ENCODE measurements around the gene PTOV1. TPM values are rescaled to one million over a fixed set of nuclear protein-coding genes. Genes with fewer than 3 reads are reported as not detected.

Gene PTOV1
- total and polyA plus RNA-seq, 4 donors: 62.9 to 115 (median 89.4) TPM

- peaks cover 0 to 18% (median 7%) of the 10 kb centered on the region in 5 donors for H3K4me1 ChIP-seq (ENCODE audit: control insufficient read depth in 5 of 5, insufficient read depth in 5 of 5, low read length in 5 of 5)
- WGBS, 2 donors: 0% methylated on average over 61 of the region's 61 CpGs
- H3K27ac ChIP-seq (ENCODE audit: low read depth in 1 of 2, low read length in 1 of 2): peak within 1 kb of the TSS; percentile 97 to 98
- no peaks in the 10 kb centered on the region for H3K27me3 ChIP-seq (ENCODE audit: control insufficient read depth in 3 of 3, insufficient read depth in 3 of 3, low read length in 2 of 3)
- no peaks in the 10 kb centered on the region for H3K9me3 ChIP-seq (ENCODE audit: control insufficient read depth in 4 of 4, insufficient read depth in 3 of 4, low read length in 3 of 4)
- H3K9ac ChIP-seq (ENCODE audit: insufficient read depth in 1 of 2, low read length in 2 of 2): peak within 1 kb of the TSS; percentile 98 to 99
- TF ChIP-seq CTCF (IDR thresholded peaks at IDR 0.05; ENCODE audit: control extremely low read depth, extremely low read depth): no peak
- peaks cover 8 to 32% (median 28%) of the 10 kb centered on the region in 4 donors for H3K36me3 ChIP-seq (ENCODE audit: control insufficient read depth in 4 of 4, insufficient read depth in 4 of 4, low read length in 4 of 4)
- DNase-seq (peak; percentile 100), ATAC-seq (ENCODE audit: insufficient read depth, low FRiP score) (peak; percentile 83)
- peak within 1 kb of the TSS; percentile 70 for H3K4me3 ChIP-seq
Measured at GRCh38 chr19:49877020-49877878, 26.3 kb downstream of the PTOV1 start, which contains the start of the genes AKT1S1 and TBC1D17. AKT1S1 (minus strand) TSS chr19:49877355; CDS start chr19:49873295, 4,060 bp downstream. TBC1D17 (plus strand) TSS chr19:49877702; CDS start chr19:49877724, 22 bp downstream.

- peaks cover 15 to 39% (median 33%) of the 10 kb centered on the region in 4 donors for H3K36me3 ChIP-seq (ENCODE audit: control insufficient read depth in 4 of 4, insufficient read depth in 4 of 4, low read length in 4 of 4)
Measured at GRCh38 chr19:49877879-49878743, 27.2 kb downstream of the PTOV1 start.

DNA sequence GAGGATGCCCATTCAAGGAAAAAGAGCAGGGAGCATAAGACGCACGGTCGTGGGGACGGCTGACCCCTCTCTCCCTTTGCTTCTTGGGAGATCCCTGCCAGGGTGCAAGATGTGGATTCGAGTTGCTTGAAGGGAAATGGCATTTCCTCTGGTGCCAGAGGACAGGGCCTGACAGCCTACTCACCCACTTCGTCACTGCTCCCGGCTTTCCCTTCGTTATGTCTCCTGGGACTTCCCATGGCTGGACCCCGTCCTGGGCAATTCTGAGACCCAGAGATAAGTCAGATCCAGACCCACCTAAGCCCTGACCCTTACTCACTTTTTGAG, 27.7 kb downstream of the PTOV1 start:
- H3K27ac ChIP-seq (ENCODE audit: low read depth in 1 of 2, low read length in 1 of 2): peak overlapping the region in 1 of 2 donors; percentile 97
- peak overlapping the region in 1 of 2 donors; percentile 84 for H3K9ac ChIP-seq (ENCODE audit: insufficient read depth in 1 of 2, low read length in 2 of 2)
- no peak for TF ChIP-seq CTCF (IDR thresholded peaks at IDR 0.05; ENCODE audit: control extremely low read depth, extremely low read depth)

More at GRCh38 chr19:49877879-49878743, 27.2 kb downstream of the PTOV1 start:
- Histone ChIP-seq H3K4me1 (ENCODE audit: control insufficient read depth in 5 of 5, insufficient read depth in 5 of 5, low read length in 5 of 5) (peaks cover 0 to 18% (median 7%) of the 10 kb centered on the region in 5 donors), H3K27ac (ENCODE audit: low read depth in 1 of 2, low read length in 1 of 2) (peak overlapping the region; percentile 83 to 97), H3K9me3 (ENCODE audit: control insufficient read depth in 4 of 4, insufficient read depth in 3 of 4, low read length in 3 of 4) (peaks cover 0 to 2% (median 0%) of the 10 kb centered on the region in 4 donors), H3K27me3 (ENCODE audit: control insufficient read depth in 3 of 3, insufficient read depth in 3 of 3, low read length in 2 of 3) (no peaks in the 10 kb centered on the region), H3K4me3 (peak overlapping the region; percentile 60), H3K9ac (ENCODE audit: insufficient read depth in 1 of 2, low read length in 2 of 2) (peak overlapping the region; percentile 53 to 94)
- 10 to 11% methylated on average over 41 of the region's 41 CpGs for WGBS, 2 donors
- DNase-seq (peak; percentile 98 to 99 (median 99)), ATAC-seq (ENCODE audit: insufficient read depth, low FRiP score) (peak; percentile 78)
- TF ChIP-seq CTCF (IDR thresholded peaks at IDR 0.05; ENCODE audit: control extremely low read depth, extremely low read depth): no peak

More for the DNA sequence above, 27.7 kb downstream of the PTOV1 start:
- no peak overlapping the region for H3K4me3 ChIP-seq
- peaks cover 0 to 2% (median 0%) of the 10 kb centered on the region in 4 donors for H3K9me3 ChIP-seq (ENCODE audit: control insufficient read depth in 4 of 4, insufficient read depth in 3 of 4, low read length in 3 of 4)
- ATAC-seq (ENCODE audit: insufficient read depth, low FRiP score): no peak
- WGBS, 2 donors: 85 to 87% methylated on average over 9 of the region's 9 CpGs
- H3K27me3 ChIP-seq (ENCODE audit: control insufficient read depth in 3 of 3, insufficient read depth in 3 of 3, low read length in 2 of 3): no peaks in the 10 kb centered on the region
- peaks cover 17 to 45% (median 39%) of the 10 kb centered on the region in 4 donors for H3K36me3 ChIP-seq (ENCODE audit: control insufficient read depth in 4 of 4, insufficient read depth in 4 of 4, low read length in 4 of 4)
- H3K4me1 ChIP-seq (ENCODE audit: control insufficient read depth in 5 of 5, insufficient read depth in 5 of 5, low read length in 5 of 5): peaks cover 0 to 18% (median 7%) of the 10 kb centered on the region in 5 donors
- no peak for DNase-seq
